HCT116 (cell line): ENCODE measurements around the gene MBNL2.

ENCODE experiments used
- ATF3 ChIP-seq: IDR thresholded peaks from 2 replicates; pipeline ENCODE4 v1.6.1; 2012
- CTCF ChIP-seq, 3 experiments: fragments of 200-600 bp in 1 of 3; sonication (generic) in 1 of 3; IDR thresholded peaks in 2 of 3; conservative IDR thresholded peaks in 1 of 3; 2 replicates each; pipeline ENCODE4 v1.5.1; 2012 to 2017; ENCODE audit warnings: low read depth in 2 of 3, low read length in 2 of 3, antibody characterized with exemption in 1 of 3, borderline replicate concordance in 1 of 3, control low read depth in 1 of 3, mild to moderate bottlenecking in 1 of 3, mixed read lengths in 1 of 3, mixed run types in 1 of 3, moderate library complexity in 1 of 3; ENCODE audit not compliant: insufficient read depth in 1 of 3
- EZH2 ChIP-seq: fragments of 200-600 bp; sonication (generic); IDR thresholded peaks from 2 replicates; pipeline ENCODE4 v1.6.1; 2017; ENCODE audit warnings: antibody characterized with exemption, mixed run types
- EZH2phosphoT487 ChIP-seq: fragments of 200-600 bp; IDR thresholded peaks from 2 replicates; pipeline ENCODE4 v1.6.1; 2018; ENCODE audit warnings: antibody characterized with exemption, borderline replicate concordance
- POLR2A ChIP-seq: IDR thresholded peaks from 2 replicates; pipeline ENCODE4 v1.7.0; 2011; ENCODE audit warnings: borderline replicate concordance; ENCODE audit not compliant: insufficient read depth, insufficient read length; ENCODE audit errors: extremely low read depth
- POLR2AphosphoS5 ChIP-seq: IDR thresholded peaks from 2 replicates; pipeline ENCODE4 v1.6.1; 2011; ENCODE audit warnings: mild to moderate bottlenecking, low read depth, low read length, moderate library complexity
- ZBTB33 ChIP-seq: IDR thresholded peaks from 2 replicates; pipeline ENCODE4 v1.6.1; 2011; ENCODE audit warnings: mild to moderate bottlenecking, low read length, moderate library complexity; ENCODE audit not compliant: insufficient replicate concordance; ENCODE audit errors: extremely low read depth

DNA sequence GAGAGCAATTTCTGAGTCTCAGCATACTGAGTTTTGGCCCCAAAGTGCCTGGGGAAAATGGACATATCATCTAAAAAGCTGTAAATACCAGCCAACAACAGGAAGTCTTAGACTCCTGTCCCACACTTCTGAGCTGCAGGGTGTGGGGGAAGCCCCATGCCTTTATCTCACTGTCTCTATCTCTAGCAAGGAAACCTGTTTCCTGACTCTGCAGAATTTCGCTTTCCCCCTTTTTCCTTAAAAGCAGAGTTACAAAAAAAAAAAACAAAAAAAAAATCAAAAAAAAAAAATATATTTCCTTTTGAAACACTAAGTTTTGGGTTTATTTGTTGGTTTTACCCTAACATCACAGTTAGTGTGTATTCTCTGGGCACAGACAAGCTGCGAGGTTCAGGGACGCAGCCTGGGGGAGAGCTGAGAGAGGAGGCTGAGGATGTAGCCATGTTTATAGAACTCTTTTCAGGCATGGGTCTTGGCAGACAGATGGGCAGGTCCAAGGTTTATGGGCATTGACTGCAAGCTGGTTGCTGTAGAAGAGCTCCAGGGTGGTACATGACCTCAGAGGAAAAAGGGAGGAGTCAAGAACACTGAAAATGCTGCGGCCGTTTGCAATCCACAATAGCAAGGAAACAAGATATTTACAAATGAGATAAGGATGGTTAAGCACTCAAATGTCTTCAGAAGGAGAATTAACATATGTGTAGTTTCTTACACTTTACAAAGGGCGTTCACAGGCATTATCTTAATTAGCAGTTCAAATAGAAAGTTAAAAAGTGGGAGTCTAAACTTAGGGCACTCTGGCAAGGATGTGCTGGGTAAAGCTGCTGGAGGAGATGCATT, 4.9 kb downstream of the MBNL2 start:
- TF ChIP-seq POLR2A (no peak), ZBTB33 (no peak), EZH2phosphoT487 (no peak), POLR2AphosphoS5 (no peak), EZH2 (no peak), CTCF (IDR thresholded peaks at IDR 0.05 in 2 of 3, conservative IDR thresholded peaks at IDR 0.05 in 1 of 3; ENCODE audit: borderline replicate concordance in 1 of 3, insufficient read depth in 1 of 3, low read depth in 2 of 3, low read length in 2 of 3) (no peak), ATF3 (no peak)
